GM23338 (cell line): ENCODE measurements around the gene HTT. TPM values are rescaled to one million over a fixed set of nuclear protein-coding genes. Genes with fewer than 3 reads are reported as not detected.

Experiments used
- ATAC-seq: fragments of 200-7000 bp; cut with Tn5 transposase; 3 replicates; pipeline ENCODE4 v1.9.1; 2020
- DNase-seq: peaks from one replicate; pipeline ENCODE4 v3.0.0-alpha.2; 2015; ENCODE audit warnings: low spot score
- H2AFZ ChIP-seq: fragments of 200-600 bp; sonication (generic); 2 replicates; pipeline ENCODE4 v1.8.0; 2016; ENCODE audit warnings: antibody characterized with exemption, mild to moderate bottlenecking, moderate library complexity
- H3F3A ChIP-seq: fragments of 200-600 bp; sonication (generic); replicated peaks from 2 replicates; pipeline ENCODE4 v1.8.0; 2017; ENCODE audit warnings: antibody characterized with exemption, mixed run types, low read depth
- H3K27ac ChIP-seq: fragments of 200-600 bp; sonication (generic); 2 replicates; pipeline ENCODE4 v1.6.1; 2016; ENCODE audit warnings: low read depth
- H3K27me3 ChIP-seq: fragments of 200-600 bp; sonication (generic); 2 replicates; pipeline ENCODE4 v1.8.0; 2016; ENCODE audit warnings: mild to moderate bottlenecking, mixed run types, moderate library complexity; ENCODE audit not compliant: insufficient read depth
- H3K36me3 ChIP-seq: fragments of 200-600 bp; sonication (generic); 2 replicates; pipeline ENCODE4 v1.8.0; 2016; ENCODE audit warnings: mild to moderate bottlenecking; ENCODE audit not compliant: insufficient read depth
- H3K4me1 ChIP-seq: fragments of 200-600 bp; sonication (generic); 2 replicates; pipeline ENCODE4 v1.8.0; 2016; ENCODE audit warnings: mild to moderate bottlenecking, moderate library complexity; ENCODE audit not compliant: insufficient read depth
- H3K4me2 ChIP-seq: fragments of 200-600 bp; sonication (generic); 2 replicates; pipeline ENCODE4 v1.7.1; 2017; ENCODE audit warnings: mixed run types
- H3K4me3 ChIP-seq: fragments of 200-600 bp; sonication (generic); 2 replicates; pipeline ENCODE4 v1.6.1; 2016; ENCODE audit warnings: mixed run types
- H3K79me2 ChIP-seq: fragments of 200-600 bp; sonication (generic); replicated peaks from 2 replicates; pipeline ENCODE4 v1.8.0; 2017; ENCODE audit warnings: mild to moderate bottlenecking; ENCODE audit not compliant: insufficient read depth
- H3K9me2 ChIP-seq: fragments of 200-600 bp; sonication (generic); 2 replicates; pipeline ENCODE4 v1.8.0; 2017; ENCODE audit not compliant: insufficient read depth
- H4K20me1 ChIP-seq: fragments of 200-600 bp; sonication (generic); replicated peaks from 2 replicates; pipeline ENCODE4 v1.8.0; 2017; ENCODE audit warnings: mild to moderate bottlenecking; ENCODE audit not compliant: insufficient read depth
- H3K27ac Mint-ChIP-seq: 2 replicates; pipeline ENCODE4 v1.8.0; 2020; ENCODE audit warnings: inconsistent platforms, mild to moderate bottlenecking, moderate library complexity, mixed read lengths
- H3K27me3 Mint-ChIP-seq: 3 replicates; pipeline ENCODE4 v1.8.0; 2022; ENCODE audit warnings: low read depth, mild to moderate bottlenecking, moderate library complexity, mixed read lengths, inconsistent platforms; ENCODE audit not compliant: insufficient read depth, poor library complexity
- H3K36me3 Mint-ChIP-seq: 3 replicates; pipeline ENCODE4 v1.8.0; 2021; ENCODE audit warnings: low read depth, mild to moderate bottlenecking, inconsistent platforms, moderate library complexity, mixed read lengths
- H3K4me1 Mint-ChIP-seq: 3 replicates; pipeline ENCODE4 v1.8.0; 2020; ENCODE audit warnings: mild to moderate bottlenecking, inconsistent platforms, mixed read lengths
- H3K4me3 Mint-ChIP-seq: 3 replicates; pipeline ENCODE4 v1.8.0; 2021; ENCODE audit warnings: moderate library complexity, mild to moderate bottlenecking, inconsistent platforms, mixed read lengths
- H3K9me3 Mint-ChIP-seq: 3 replicates; pipeline ENCODE4 v1.8.0; 2020; ENCODE audit warnings: moderate library complexity, mild to moderate bottlenecking, inconsistent platforms, mixed read lengths
- EZH2phosphoT487 ChIP-seq: fragments of 200-600 bp; sonication (generic); IDR thresholded peaks from one replicate; pipeline ENCODE4 v1.8.1; 2018; ENCODE audit warnings: antibody characterized with exemption; ENCODE audit not compliant: unreplicated experiment
- STAT1 ChIP-seq: IDR thresholded peaks from one replicate; pipeline ENCODE4 v1.6.1; 2016; ENCODE audit warnings: antibody characterized with exemption; ENCODE audit not compliant: unreplicated experiment
- polyA plus RNA-seq: library from polyadenylated mRNA; unstranded; fragments of >200 nt; fragmentation: Nextera tagmentation; extraction: Ambion mirVana; gene quantifications from 2 replicates; pipeline ENCODE4 v1.2.1, GENCODE V29; 2016
- total RNA-seq: library from RNA; depleted of rRNA; stranded (reverse); fragments of >200 nt; shearing (Covaris generic); gene quantifications from 2 replicates; pipeline ENCODE4 v1.2.3, GENCODE V29; 2014
- TF ChIP-seq, protein P1 (sequence below): fragments of 250-450 bp; sonication (Bioruptor Pico); IDR thresholded peaks from 2 replicates; pipeline ENCODE4 v1.5.0; 2020; ENCODE audit warnings: mild to moderate bottlenecking, moderate library complexity
- TF ChIP-seq, protein P2 (sequence below), 2 experiments: fragments of 200-600 bp in 1 of 2; sonication (generic) in 1 of 2; conservative IDR thresholded peaks; 2 replicates each; pipeline versions ENCODE4 v1.5.1 to v1.6.1; 2016 to 2017; ENCODE audit warnings: antibody characterized with exemption in 2 of 2, low read depth in 2 of 2, mild to moderate bottlenecking in 2 of 2, moderate library complexity in 1 of 2

HTT gene
- total and polyA plus RNA-seq, 2 experiments from 2014 or later: 26.6 to 67.7 TPM

DNA sequence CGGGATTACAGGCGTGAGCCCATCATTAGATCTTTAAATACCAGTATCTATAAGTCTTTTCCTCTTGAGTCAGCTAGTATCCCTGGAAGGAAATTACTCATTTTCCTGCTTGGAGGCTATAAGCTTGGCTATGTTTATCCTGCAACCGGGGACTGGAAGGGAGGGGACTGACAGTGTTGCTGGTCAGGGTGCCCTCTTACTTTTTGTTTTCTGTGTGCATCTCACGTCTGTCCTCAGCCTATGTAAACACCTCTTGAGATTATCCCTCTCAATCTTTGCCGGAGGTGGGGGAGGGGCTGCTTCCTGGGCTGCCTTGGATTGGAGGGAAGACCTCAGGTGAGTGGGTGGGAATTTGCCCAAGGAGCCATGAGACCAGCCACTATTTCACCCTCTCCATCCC lies 37.0 kb downstream of the HTT start (continued):
- TF ChIP-seq, protein P1, sequence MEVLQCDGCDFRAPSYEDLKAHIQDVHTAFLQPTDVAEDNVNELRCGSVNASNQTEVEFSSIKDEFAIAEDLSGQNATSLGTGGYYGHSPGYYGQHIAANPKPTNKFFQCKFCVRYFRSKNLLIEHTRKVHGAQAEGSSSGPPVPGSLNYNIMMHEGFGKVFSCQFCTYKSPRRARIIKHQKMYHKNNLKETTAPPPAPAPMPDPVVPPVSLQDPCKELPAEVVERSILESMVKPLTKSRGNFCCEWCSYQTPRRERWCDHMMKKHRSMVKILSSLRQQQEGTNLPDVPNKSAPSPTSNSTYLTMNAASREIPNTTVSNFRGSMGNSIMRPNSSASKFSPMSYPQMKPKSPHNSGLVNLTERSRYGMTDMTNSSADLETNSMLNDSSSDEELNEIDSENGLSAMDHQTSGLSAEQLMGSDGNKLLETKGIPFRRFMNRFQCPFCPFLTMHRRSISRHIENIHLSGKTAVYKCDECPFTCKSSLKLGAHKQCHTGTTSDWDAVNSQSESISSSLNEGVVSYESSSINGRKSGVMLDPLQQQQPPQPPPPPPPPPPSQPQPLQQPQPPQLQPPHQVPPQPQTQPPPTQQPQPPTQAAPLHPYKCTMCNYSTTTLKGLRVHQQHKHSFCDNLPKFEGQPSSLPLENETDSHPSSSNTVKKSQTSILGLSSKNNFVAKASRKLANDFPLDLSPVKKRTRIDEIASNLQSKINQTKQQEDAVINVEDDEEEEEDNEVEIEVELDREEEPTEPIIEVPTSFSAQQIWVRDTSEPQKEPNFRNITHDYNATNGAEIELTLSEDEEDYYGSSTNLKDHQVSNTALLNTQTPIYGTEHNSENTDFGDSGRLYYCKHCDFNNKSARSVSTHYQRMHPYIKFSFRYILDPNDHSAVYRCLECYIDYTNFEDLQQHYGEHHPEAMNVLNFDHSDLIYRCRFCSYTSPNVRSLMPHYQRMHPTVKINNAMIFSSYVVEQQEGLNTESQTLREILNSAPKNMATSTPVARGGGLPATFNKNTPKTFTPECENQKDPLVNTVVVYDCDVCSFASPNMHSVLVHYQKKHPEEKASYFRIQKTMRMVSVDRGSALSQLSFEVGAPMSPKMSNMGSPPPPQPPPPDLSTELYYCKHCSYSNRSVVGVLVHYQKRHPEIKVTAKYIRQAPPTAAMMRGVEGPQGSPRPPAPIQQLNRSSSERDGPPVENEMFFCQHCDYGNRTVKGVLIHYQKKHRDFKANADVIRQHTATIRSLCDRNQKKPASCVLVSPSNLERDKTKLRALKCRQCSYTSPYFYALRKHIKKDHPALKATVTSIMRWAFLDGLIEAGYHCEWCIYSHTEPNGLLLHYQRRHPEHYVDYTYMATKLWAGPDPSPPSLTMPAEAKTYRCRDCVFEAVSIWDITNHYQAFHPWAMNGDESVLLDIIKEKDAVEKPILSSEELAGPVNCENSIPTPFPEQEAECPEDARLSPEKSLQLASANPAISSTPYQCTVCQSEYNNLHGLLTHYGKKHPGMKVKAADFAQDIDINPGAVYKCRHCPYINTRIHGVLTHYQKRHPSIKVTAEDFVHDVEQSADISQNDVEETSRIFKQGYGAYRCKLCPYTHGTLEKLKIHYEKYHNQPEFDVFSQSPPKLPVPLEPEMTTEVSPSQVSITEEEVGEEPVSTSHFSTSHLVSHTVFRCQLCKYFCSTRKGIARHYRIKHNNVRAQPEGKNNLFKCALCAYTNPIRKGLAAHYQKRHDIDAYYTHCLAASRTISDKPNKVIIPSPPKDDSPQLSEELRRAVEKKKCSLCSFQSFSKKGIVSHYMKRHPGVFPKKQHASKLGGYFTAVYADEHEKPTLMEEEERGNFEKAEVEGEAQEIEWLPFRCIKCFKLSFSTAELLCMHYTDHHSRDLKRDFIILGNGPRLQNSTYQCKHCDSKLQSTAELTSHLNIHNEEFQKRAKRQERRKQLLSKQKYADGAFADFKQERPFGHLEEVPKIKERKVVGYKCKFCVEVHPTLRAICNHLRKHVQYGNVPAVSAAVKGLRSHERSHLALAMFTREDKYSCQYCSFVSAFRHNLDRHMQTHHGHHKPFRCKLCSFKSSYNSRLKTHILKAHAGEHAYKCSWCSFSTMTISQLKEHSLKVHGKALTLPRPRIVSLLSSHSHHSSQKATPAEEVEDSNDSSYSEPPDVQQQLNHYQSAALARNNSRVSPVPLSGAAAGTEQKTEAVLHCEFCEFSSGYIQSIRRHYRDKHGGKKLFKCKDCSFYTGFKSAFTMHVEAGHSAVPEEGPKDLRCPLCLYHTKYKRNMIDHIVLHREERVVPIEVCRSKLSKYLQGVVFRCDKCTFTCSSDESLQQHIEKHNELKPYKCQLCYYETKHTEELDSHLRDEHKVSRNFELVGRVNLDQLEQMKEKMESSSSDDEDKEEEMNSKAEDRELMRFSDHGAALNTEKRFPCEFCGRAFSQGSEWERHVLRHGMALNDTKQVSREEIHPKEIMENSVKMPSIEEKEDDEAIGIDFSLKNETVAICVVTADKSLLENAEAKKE (CRISPR knock-in tag): no peak
- TF ChIP-seq, protein P2, sequence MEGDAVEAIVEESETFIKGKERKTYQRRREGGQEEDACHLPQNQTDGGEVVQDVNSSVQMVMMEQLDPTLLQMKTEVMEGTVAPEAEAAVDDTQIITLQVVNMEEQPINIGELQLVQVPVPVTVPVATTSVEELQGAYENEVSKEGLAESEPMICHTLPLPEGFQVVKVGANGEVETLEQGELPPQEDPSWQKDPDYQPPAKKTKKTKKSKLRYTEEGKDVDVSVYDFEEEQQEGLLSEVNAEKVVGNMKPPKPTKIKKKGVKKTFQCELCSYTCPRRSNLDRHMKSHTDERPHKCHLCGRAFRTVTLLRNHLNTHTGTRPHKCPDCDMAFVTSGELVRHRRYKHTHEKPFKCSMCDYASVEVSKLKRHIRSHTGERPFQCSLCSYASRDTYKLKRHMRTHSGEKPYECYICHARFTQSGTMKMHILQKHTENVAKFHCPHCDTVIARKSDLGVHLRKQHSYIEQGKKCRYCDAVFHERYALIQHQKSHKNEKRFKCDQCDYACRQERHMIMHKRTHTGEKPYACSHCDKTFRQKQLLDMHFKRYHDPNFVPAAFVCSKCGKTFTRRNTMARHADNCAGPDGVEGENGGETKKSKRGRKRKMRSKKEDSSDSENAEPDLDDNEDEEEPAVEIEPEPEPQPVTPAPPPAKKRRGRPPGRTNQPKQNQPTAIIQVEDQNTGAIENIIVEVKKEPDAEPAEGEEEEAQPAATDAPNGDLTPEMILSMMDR (conservative IDR thresholded peaks at IDR 0.05; ENCODE audit: low read depth in 2 of 2): no peak
- TF ChIP-seq STAT1: no peak

DNA sequence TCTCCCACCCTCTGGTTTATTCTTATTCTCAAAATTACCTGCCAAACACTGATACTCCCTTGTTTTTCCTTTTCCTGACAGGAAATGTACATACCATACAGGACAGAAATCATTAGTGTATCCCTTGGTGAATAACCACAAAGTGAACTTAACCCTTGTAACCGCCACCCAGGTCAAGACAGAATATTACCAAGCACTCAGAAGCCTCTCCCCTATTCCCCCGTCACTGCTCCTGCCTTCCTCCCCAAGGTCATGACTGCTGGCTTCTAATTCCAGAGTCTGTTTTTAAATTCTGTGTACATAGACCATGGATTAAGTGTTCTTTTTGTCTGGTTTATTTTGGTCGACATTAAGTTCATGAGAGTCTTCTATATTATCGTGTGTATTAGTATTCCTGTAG lies 37.7 kb downstream of the HTT start:
- H3K36me3 Mint-ChIP-seq: peaks cover 96% of the 10 kb centered on the region
- H3K4me3 Mint-ChIP-seq: no peak overlapping the region
- no peak overlapping the region for H3K27ac ChIP-seq

More for the DNA sequence above, 37.7 kb downstream of the HTT start:
- DNase-seq: no peak
- H2AFZ ChIP-seq: no peak overlapping the region
- Mint-ChIP-seq H3K27ac (no peak overlapping the region), H3K9me3 (peaks cover 5% of the 10 kb centered on the region; the same call in 1 of the 3 replicates), H3K4me1 (peaks cover 5% of the 10 kb centered on the region; the same call in 2 of the 3 replicates), H3K27me3 (peaks cover 3% of the 10 kb centered on the region)
- H3K9me2 ChIP-seq: no peaks in the 10 kb centered on the region
- no peak for ATAC-seq
- peaks cover 9% of the 10 kb centered on the region; the same call in 1 of the 2 replicates for H4K20me1 ChIP-seq
- no peaks in the 10 kb centered on the region for H3K4me1 ChIP-seq
- peaks cover 50% of the 10 kb centered on the region for H3K36me3 ChIP-seq
- H3K27me3 ChIP-seq: no peaks in the 10 kb centered on the region
- H3K79me2 ChIP-seq: peaks cover 46% of the 10 kb centered on the region
- no peaks in the 10 kb centered on the region; the same call in 1 of the 2 replicates for H3F3A ChIP-seq
- no peak for TF ChIP-seq EZH2phosphoT487
- H3K4me3 ChIP-seq: no peak overlapping the region
- H3K4me2 ChIP-seq: no peak overlapping the region
